ENCODE results near the gene CPVL.

DNA sequence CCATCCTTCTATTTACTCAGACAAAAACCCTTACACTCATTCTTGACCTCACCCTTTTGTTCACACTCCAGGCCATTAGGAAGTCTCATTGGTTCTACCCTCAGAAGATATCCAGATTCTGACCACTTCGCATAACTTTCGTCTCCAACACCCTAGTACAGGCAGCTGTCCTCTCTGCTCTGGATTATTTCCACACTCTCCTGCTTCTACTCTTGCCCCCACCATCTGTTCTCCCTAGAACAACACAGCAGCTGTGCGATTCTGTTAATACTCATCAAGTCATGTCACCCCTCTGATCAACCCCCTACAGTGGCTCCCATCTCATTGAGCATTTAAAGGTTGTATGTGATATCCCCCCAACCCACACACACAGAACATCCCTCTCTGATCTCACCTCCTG, 172.7 kb downstream of the CPVL start:
- TF ChIP-seq, protein P1, sequence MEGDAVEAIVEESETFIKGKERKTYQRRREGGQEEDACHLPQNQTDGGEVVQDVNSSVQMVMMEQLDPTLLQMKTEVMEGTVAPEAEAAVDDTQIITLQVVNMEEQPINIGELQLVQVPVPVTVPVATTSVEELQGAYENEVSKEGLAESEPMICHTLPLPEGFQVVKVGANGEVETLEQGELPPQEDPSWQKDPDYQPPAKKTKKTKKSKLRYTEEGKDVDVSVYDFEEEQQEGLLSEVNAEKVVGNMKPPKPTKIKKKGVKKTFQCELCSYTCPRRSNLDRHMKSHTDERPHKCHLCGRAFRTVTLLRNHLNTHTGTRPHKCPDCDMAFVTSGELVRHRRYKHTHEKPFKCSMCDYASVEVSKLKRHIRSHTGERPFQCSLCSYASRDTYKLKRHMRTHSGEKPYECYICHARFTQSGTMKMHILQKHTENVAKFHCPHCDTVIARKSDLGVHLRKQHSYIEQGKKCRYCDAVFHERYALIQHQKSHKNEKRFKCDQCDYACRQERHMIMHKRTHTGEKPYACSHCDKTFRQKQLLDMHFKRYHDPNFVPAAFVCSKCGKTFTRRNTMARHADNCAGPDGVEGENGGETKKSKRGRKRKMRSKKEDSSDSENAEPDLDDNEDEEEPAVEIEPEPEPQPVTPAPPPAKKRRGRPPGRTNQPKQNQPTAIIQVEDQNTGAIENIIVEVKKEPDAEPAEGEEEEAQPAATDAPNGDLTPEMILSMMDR (IDR thresholded peaks at IDR 0.05): no peak
- TF ChIP-seq POLR2AphosphoS5 (IDR thresholded peaks at IDR 0.05) (no peak), POLR2A (IDR thresholded peaks at IDR 0.05) (no peak)

All from breast epithelium (tissue), 3 donors.